ENCODE measurements around the gene FOS.
"Not testable (repeated sequence)": the region's sequence is repeated elsewhere in the genome, so short reads cannot be mapped to it uniquely, and the experiment has no call there.

The FOS gene

GRCh38 chr14:75277008-75277814, 1.4 kb upstream of the FOS start:
- DNase-seq: peak; percentile 72

DNA sequence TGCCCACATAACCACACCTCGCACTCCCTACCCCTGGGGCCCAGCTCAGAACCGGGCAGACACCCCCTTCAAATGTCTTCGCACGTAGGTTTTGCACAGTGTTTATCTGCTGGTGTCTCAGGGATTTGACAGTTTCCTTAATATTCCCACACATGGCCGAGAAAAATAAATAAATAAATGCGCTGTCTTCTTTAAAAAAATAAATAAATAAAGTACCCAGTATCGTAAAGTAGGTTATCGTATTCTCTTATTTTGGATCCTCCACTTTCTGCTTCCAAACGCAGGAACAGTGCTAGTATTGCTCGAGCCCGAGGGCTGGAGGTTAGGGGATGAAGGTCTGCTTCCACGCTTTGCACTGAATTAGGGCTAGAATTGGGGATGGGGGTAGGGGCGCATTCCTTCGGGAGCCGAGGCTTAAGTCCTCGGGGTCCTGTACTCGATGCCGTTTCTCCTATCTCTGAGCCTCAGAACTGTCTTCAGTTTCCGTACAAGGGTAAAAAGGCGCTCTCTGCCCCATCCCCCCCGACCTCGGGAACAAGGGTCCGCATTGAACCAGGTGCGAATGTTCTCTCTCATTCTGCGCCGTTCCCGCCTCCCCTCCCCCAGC, 710 bp upstream of the FOS start:
- no peak for DNase-seq

DNA sequence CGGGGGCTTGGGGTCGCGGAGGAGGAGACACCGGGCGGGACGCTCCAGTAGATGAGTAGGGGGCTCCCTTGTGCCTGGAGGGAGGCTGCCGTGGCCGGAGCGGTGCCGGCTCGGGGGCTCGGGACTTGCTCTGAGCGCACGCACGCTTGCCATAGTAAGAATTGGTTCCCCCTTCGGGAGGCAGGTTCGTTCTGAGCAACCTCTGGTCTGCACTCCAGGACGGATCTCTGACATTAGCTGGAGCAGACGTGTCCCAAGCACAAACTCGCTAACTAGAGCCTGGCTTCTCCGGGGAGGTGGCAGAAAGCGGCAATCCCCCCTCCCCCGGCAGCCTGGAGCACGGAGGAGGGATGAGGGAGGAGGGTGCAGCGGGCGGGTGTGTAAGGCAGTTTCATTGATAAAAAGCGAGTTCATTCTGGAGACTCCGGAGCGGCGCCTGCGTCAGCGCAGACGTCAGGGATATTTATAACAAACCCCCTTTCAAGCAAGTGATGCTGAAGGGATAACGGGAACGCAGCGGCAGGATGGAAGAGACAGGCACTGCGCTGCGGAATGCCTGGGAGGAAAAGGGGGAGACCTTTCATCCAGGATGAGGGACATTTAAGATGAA, 630 bp downstream of the FOS start:
- peak; percentile 64 for DNase-seq

DNA sequence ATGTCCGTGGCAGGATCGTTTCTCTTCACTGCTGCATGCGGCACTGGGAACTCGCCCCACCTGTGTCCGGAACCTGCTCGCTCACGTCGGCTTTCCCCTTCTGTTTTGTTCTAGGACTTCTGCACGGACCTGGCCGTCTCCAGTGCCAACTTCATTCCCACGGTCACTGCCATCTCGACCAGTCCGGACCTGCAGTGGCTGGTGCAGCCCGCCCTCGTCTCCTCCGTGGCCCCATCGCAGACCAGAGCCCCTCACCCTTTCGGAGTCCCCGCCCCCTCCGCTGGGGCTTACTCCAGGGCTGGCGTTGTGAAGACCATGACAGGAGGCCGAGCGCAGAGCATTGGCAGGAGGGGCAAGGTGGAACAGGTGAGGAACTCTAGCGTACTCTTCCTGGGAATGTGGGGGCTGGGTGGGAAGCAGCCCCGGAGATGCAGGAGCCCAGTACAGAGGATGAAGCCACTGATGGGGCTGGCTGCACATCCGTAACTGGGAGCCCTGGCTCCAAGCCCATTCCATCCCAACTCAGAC, 1.2 kb downstream of the FOS start:
- no peak for DNase-seq

GRCh38 chr14:75280291-75280830, 1.7 kb downstream of the FOS start:
- no peak for DNase-seq

DNA sequence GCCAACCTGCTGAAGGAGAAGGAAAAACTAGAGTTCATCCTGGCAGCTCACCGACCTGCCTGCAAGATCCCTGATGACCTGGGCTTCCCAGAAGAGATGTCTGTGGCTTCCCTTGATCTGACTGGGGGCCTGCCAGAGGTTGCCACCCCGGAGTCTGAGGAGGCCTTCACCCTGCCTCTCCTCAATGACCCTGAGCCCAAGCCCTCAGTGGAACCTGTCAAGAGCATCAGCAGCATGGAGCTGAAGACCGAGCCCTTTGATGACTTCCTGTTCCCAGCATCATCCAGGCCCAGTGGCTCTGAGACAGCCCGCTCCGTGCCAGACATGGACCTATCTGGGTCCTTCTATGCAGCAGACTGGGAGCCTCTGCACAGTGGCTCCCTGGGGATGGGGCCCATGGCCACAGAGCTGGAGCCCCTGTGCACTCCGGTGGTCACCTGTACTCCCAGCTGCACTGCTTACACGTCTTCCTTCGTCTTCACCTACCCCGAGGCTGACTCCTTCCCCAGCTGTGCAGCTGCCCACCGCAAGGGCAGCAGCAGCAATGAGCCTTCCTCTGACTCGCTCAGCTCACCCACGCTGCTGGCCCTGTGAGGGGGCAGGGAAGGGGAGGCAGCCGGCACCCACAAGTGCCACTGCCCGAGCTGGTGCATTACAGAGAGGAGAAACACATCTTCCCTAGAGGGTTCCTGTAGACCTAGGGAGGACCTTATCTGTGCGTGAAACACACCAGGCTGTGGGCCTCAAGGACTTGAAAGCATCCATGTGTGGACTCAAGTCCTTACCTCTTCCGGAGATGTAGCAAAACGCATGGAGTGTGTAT, 2.4 kb downstream of the FOS start:
- no peak for DNase-seq

DNA sequence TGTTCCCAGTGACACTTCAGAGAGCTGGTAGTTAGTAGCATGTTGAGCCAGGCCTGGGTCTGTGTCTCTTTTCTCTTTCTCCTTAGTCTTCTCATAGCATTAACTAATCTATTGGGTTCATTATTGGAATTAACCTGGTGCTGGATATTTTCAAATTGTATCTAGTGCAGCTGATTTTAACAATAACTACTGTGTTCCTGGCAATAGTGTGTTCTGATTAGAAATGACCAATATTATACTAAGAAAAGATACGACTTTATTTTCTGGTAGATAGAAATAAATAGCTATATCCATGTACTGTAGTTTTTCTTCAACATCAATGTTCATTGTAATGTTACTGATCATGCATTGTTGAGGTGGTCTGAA, 3.0 kb downstream of the FOS start:
- DNase-seq: no peak

GRCh38 chr14:75282170-75282554, 3.5 kb downstream of the FOS start:
- no peak for DNase-seq

DNA sequence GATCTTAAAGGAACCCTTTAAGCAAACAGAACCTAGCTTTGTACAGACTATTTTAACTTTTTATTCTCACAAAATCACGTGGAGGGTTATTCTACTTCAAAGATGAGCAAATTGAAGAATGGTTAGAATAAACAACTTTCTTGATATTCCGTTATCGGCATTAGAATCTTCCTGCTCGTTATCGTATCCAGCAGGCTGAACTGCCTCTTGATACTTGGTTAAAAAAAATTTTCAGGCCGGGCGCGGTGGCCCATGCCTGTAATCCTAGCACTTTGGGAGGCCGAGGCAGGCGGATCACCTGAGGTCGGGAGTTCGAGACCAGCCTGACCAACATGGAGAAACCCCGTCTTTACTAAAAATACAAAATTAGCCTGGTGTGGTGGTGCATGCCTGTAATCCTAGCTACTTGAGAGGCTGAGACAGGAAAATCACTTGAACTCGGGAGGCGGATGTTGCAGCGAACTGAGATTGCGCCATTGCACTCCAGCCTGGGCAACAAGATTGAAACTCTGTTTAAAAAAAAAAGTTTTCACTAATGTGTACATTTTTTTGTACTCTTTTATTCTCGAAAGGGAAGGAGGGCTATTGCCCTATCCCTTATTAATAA, 4.0 kb downstream of the FOS start:
- DNase-seq: not testable (repeated sequence)

DNA sequence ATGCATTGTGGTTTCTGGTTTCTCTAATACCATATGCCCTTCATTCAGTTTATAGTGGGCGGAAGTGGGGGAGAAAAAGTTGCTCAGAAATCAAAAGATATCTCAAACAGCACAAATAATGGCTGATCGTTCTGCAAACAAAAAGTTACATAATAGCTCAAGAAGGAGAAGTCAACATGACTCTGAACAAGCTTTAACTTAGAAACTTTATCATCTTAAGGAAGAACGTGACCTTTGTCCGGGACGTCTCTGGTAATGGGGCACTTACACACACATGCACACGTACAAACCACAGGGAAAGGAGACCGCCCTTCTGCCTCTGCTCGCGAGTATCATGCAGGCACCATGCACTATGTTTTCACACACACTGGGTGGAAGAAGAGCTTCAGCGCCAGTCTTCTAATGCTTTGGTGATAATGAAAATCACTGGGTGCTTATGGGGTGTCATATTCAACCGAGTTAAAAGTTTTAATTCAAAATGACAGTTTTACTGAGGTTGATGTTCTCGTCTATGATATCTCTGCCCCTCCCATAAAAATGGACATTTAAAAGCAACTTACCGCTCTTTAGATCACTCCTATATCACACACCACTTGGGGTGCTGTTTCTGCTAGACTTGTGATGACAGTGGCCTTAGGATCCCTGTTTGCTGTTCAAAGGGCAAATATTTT, 4.7 kb downstream of the FOS start:
- DNase-seq: no peak

GRCh38 chr14:75283833-75284563, 5.4 kb downstream of the FOS start:
- no peak for DNase-seq

GRCh38 chr14:75285331-75285730, 6.7 kb downstream of the FOS start:
- no peak for DNase-seq

GRCh38 chr14:75286313-75286712, 7.7 kb downstream of the FOS start:
- DNase-seq: no peak

DNA sequence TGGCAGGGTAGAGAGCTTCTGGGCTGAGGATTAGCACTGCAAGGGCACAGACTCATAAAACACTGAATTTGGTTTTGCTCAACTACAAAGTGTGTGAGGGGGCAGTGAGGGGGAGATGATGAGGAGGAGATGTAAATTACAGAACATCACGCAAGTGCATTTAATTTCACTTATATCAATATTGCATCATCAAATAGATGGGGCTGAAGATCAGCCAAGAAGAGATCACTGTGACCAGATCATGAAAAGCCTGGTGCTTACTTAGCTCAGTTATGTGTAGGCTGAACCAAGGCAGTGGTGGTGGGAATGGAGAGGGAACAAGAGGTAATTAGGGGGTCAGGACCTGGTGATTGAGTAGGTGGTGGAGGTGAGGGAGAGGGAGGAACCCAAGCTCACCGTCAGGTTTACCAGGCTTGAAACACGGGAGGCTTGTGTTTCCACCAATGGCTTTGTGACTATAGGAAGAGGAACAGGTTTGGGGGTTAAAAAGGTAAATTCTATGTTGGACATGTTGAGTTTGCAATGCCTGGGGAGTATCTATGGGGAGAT, 11.3 kb downstream of the FOS start:
- no peak for DNase-seq

DNA sequence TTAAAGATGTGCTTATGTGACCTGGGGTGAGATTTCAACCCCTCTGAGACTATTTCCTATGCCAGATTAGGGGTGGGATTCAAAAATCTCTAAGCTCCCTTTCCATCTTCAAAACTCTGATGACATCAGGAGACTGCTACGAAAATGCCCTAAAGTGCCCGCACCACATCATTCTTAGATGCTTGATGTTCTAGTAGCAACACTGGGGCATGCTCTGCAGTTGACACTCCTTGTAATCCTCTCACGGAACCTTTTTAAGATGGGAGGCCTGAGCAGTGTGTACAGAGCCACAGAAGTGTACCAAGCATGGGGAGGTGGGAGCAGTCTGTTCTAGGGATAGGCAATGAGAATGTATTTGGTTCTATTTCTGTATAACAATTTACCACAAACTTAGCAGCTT, 12.2 kb downstream of the FOS start:
- DNase-seq: no peak

GRCh38 chr14:75291331-75291730, 12.7 kb downstream of the FOS start:
- DNase-seq: no peak

- DNase-seq: no peak
Measured at GRCh38 chr14:75292101-75292563, 13.5 kb downstream of the FOS start.

- no peak for DNase-seq
Measured at GRCh38 chr14:75292886-75293285, 14.3 kb downstream of the FOS start.

- DNase-seq: peak; percentile 92
Measured at GRCh38 chr14:75293920-75294648, 15.5 kb downstream of the FOS start.

DNA sequence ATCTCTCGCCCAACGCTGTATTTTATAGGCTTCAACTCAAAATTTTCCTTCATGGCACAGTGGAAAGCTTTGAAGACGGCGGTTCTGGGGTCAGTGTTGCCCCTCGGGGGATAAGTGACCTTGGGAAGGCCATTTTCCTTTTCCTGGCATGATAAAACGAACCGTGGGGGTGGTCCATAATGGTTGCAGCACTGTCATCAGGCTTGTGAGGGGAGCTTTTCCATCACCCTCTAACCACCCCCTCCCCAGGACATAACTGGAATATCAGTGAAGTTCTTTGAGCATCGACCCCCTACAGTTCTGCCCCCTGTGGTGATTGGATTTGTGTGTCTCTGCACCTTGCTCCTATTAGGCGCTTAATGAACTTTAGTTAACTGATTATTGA, 16.0 kb downstream of the FOS start:
- no peak for DNase-seq

All from fibroblast of skin of abdomen (primary cell).